Measurements from ENCODE around the gene RNF166. TPM values are rescaled to one million over a fixed set of nuclear protein-coding genes. Genes with fewer than 3 reads are reported as not detected.

Gene RNF166
- total and polyA plus RNA-seq, 2 of the 13 experiments (the other 11 are each of a cell fraction or from before 2014, with no cell fraction given) = 21.4 to 23.0 TPM

GRCh38 chr16:88681084-88681680 lies 25.0 kb downstream of the RNF166 start:
- peak; percentile 67 for ATAC-seq
- in situ Hi-C loops (cut with HindIII; ENCODE audit: extremely low pct_ligation_motif_present, low pct_unique_long_range_greater_than_20kb) = no loop called here
- Histone ChIP-seq H3K79me2 (ENCODE audit: insufficient read depth, low read length) (no peaks in the 10 kb centered on the region), H3K27me3 (ENCODE audit: control insufficient read depth in 1 of 2, insufficient read depth in 2 of 2, low read length in 2 of 2) (peaks cover 7 to 48% of the 10 kb centered on the region in 2 experiments; a peak in 4 of 5 replicates), H4K20me1 (ENCODE audit: insufficient read depth, low read length) (peaks cover 8% of the 10 kb centered on the region; the same call in 1 of the 2 replicates), H3K4me3 (replicated peaks in 1 of 3; ENCODE audit: insufficient read depth in 1 of 3, low read depth in 2 of 3, low read length in 3 of 3) (peak overlapping the region; percentile 19 to 58 (median 51); a peak in 5 of 6 replicates), H2AFZ (ENCODE audit: low read length) (no peak overlapping the region), H3K9me3 (ENCODE audit: low read length) (no peaks in the 10 kb centered on the region), H3K36me3 (replicated peaks in 1 of 2; ENCODE audit: control insufficient read depth in 1 of 2, insufficient read depth in 2 of 2, low read length in 2 of 2) (no peaks in the 10 kb centered on the region), H3K4me2 (ENCODE audit: low read depth, low read length) (peak overlapping the region; percentile 65), H3K9ac (ENCODE audit: insufficient read depth, low read depth, low read length) (no peak overlapping the region), H3K27ac (ENCODE audit: extremely low read length, insufficient read depth, low read length) (no peak overlapping the region), H3K4me1 (ENCODE audit: insufficient read depth, low read length) (peaks cover 52% of the 10 kb centered on the region)
- intact Hi-C loops (cut with micrococcal nuclease; ENCODE audit: unreplicated experiment) = no loop called here
- DNase-seq (ENCODE audit: low spot score) = peak; percentile 60
- WGBS (ENCODE audit: low lambda C conversion rate) = 11% methylated on average over 12 of the region's 31 CpGs
- CTCF ChIA-PET (ENCODE audit: low intra/inter-chr PET ratio, low total read pairs) = interaction anchor here (0.9 kb wide), 1 partner anchor 17 kb away, joined by 4 read pairs; no protein-coding TSS in a partner anchor
- POLR2A ChIA-PET = interaction anchor here (1.1 kb wide), 1 partner anchor 32 kb away, joined by 3 read pairs; no protein-coding TSS in a partner anchor
- peak; percentile 34 for FAIRE-seq
- no TSS peak for BruUV-seq (replicated peaks)
- TF ChIP-seq ZNF646 (CRISPR knock-in tag; IDR thresholded peaks at IDR 0.05) (no peak), HIC2 (CRISPR knock-in tag; IDR thresholded peaks at IDR 0.05; ENCODE audit: low read depth) (peak; percentile 44; the same call in 1 of the 2 replicates), ZSCAN21 (CRISPR knock-in tag; IDR thresholded peaks at IDR 0.05; ENCODE audit: borderline replicate concordance) (no peak), BCL6 (CRISPR knock-in tag; IDR thresholded peaks at IDR 0.05) (0 out of 2 replicates have a peak, but pooled peaks have one; percentile 22), E2F5 (CRISPR knock-in tag; conservative IDR thresholded peaks at IDR 0.05) (no peak), SMARCC2 (IDR thresholded peaks at IDR 0.05) (no peak), FOXK2 (IDR thresholded peaks at IDR 0.05) (no peak), TCF7 (IDR thresholded peaks at IDR 0.05; ENCODE audit: low read depth) (no peak), ZNF121 (CRISPR knock-in tag; IDR thresholded peaks at IDR 0.05) (no peak), ZFP36L2 (CRISPR knock-in tag; IDR thresholded peaks at IDR 0.05) (no peak), ETV6 (CRISPR knock-in tag; conservative IDR thresholded peaks at IDR 0.05) (no peak), ATF7-NPFF (CRISPR knock-in tag; IDR thresholded peaks at IDR 0.05; ENCODE audit: low read depth) (no peak; the same call in 1 of the 2 replicates), NCOA2 (CRISPR knock-in tag; IDR thresholded peaks at IDR 0.05) (no peak), ZNF235 (CRISPR knock-in tag; IDR thresholded peaks at IDR 0.05; ENCODE audit: borderline replicate concordance) (0 out of 2 replicates have a peak, but pooled peaks have one; percentile 25), MEIS1 (CRISPR knock-in tag; IDR thresholded peaks at IDR 0.05; ENCODE audit: borderline replicate concordance) (no peak)
